Kidney glomerular epithelial cell (primary cell): Measurements from ENCODE around the gene PTPRN.

Experiments
- DNase-seq: peaks from one replicate; lab custom pipeline; 2025; lab: John Stamatoyannopoulos, UW

Gene PTPRN

DNA sequence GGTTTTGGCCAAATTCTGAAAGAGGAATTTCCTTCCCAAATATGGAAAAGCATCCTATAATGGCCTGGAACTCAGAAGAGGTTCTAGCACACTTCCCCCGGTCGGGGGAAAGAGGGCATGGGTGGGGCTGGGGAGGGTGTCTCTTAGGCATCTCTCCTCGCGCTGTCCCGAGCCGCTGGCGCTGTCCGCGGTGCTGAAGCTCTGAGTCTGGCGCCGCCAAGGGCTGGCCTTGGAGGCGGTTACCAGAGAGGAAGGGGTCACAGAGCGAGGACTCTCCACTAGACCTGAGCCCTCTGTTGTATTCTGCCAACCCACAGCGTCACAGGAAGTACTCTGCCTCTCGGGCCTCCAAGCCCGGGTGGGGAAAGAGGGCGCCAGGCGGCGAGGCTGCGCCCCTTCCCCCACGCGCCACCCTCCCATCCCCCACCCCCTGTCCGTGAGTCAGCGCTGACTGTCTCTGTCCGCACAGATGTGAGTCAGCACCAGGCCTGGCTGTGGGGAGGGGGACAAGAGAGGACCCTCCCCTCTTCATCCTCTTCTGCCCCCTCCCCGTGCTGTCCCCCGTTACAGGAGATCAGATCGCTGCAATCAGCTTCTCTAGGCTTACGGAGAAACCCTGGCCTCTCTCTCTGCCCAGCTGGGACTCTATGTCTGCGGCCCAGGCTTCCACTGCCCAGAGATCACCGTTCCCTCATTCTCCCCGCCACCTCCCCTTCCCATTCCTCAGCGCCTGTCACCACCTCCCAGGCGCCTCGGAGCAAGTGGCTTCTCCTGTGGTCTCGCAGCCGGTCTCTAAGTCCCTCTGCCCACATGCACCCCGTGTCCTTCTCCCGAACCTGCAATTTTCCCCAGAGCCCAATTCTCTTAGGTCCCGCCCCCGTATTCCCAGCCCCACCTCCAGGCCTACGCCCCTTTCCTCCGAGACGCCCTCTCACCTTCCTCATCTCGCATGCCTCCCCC lies 779 bp downstream of the PTPRN start:
- peak; percentile 42 for DNase-seq

- no peak for DNase-seq
Measured at GRCh38 chr2:219306047-219306446, 3.2 kb downstream of the PTPRN start.

DNA sequence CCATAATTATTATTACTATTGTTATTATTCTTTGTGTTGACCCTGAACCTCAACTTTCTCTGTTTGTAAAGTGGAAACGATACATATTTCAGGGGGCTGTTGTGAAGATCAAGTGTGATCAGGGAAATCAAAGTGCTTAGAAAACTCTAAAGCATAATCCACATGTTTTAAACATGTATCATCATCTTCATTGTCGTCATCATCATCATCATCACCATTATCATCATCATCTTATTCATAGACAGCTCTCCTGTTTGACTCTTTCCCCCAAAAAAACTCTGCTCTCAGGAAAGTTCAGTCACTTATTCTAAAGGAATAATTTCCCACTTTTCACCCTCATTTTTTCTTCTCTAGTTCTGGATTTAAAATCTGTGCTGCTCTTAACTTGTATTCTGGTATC lies 5.0 kb downstream of the PTPRN start:
- DNase-seq: no peak

GRCh38 chr2:219302412-219302968 lies 6.7 kb downstream of the PTPRN start:
- DNase-seq: no peak

DNA sequence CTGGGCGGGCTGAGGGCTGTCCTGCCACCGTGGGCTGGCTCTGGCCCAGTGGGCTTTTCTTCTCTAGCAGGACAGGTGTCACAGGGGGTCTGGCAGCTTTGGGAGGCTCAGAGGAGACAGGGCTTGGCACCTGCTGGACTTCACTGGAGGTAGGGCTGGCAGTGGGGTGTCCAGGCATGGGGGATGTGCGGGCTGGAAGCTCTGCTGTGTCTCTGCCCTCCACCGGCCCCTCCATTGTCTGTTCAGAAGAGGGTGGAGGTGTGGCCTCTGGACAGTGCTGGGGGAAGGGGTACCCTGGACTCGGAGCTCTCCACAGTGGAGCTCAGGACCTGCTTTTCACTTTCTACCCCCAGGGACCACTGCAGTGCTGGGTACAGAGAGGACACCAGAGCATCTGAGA lies 9.2 kb downstream of the PTPRN start:
- no peak for DNase-seq

GRCh38 chr2:219299372-219299760 lies 9.8 kb downstream of the PTPRN start:
- DNase-seq: no peak

GRCh38 chr2:219298759-219299371 lies 10.3 kb downstream of the PTPRN start:
- DNase-seq: peak; percentile 50

- no peak for DNase-seq
Measured at GRCh38 chr2:219297766-219298456, 11.3 kb downstream of the PTPRN start.

DNA sequence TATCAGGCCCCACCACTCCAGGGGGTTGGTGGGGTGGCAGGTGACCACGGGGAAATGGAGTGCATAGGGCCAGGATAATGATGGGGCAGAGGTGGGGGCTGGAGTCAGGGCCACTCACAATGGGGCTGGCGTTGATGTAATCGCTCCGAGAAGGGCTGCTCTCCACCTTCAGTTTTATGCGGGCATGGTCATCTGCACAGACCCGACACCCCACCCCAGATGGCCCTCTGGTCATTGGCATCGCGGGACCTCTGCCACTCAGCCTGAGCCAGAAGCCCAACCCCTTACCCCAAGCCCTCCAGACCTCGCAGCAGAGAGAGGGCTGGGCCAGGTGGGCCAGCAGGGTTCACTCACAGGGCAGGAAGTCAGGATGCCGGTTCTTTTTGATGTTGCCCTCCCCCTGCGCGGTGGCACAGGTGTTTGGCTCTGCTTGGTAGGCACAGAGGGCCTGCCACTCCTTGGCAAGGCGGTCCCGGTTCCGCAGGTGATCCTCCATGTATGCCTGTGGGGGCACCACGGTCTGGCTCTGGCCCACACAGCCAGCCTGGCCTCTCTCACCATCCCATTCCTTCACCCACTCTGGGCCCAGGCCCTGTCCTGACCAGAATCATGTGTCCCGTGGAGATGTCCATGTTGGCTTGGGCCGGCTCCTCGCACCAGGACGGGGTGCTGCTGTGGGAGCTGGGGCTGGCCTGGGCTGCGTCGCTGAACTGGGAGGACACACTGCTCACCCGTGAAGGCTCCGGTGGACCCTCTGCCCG lies 12.4 kb downstream of the PTPRN start:
- DNase-seq: no peak

- DNase-seq: no peak
Measured at GRCh38 chr2:219296142-219296541, 13.1 kb downstream of the PTPRN start.

DNA sequence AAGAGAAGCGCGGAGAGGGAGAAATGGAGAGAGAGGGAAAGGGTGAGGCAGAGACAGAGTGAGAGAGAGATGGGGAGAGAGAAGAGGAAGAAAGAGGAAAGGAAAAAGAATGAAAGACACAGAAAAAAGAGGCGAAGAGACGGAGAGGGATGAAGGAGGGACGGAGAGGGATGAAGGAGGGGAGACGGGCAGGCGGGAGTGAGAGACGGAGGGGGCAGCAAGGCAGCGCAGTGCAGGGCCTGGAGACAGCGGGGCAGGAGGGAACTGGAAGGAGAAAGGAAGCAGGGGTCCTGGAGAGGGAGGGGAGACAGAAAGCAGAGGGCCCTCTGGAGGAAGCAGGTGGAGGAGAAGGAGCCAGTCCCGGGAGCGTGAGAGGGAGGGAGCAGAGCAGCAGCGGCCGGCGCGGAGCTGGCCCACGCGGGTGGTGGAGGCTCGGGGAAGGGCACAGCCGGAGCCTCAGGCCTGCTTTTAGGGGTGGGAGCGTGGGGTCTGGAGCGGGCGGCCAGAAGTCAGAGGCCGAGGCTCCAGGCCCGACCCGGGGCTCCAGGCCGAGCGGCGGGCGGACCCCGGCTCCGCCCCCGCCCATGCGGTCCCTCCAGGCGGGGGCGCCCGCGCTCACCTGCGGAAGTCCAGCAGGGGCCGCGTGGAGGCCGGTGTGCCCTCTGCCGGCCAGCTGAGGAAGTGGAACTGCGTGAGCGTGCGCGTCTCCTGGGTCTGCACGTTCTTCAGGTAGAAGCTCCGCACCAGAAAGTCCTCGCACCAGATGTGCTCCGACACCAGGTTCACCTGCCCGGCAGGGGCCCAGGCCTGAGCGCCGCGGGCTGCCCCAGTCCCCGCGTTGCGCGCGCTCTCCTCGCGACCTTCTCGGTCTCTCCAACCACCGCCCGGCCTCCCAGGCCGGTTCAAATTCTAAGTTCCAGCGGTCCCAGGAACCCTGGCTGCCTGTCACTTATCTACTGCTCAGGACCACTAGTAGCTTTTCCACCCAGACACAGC lies 14.5 kb downstream of the PTPRN start:
- DNase-seq: peak; percentile 74

DNA sequence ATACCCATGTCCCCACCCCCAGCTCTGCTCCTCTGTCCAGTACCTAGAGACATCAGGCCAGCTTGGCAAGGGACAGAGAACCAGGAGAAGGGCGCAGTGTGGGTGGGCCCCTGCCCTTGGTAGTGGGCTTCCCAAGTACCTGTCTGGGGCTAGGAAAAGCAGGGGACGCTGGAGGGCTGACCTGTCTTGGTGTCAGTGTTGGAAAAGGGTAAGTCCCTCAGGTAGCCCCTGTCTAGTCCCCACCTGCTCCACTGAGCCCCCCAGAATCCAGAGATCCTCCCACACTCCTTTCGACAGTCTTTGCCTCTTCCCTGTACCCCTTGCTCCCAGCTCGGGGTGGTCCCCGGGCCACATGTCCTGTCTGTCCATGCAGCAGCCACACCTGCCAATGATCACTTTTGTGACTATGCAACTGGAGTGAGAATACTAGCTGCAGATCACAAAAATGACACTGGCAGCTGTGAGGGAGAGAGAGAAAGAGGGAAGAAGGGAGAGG lies 15.4 kb downstream of the PTPRN start:
- no peak for DNase-seq

DNA sequence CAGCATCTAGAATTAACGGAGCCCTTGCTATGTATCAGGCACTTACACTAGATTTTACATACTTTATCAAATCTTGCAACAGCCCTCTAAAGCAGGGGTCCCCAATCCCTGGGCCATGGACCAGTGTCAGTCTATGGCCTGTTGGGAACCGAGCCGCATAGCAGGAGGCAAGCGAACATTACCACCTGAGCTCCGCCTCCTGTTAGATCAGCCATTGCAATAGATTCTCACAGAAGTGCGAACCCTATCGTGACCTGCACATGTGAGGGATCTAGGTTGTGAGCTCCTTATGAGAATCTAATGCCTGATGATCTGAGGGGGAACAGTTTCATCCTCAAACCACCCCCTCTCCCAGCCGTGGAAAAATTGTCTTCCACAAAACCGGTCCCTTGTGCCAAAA lies 16.6 kb downstream of the PTPRN start:
- DNase-seq: no peak

- DNase-seq: no peak
Measured at GRCh38 chr2:219291910-219292490, 17.2 kb downstream of the PTPRN start.

- no peak for DNase-seq
Measured at GRCh38 chr2:219291394-219291793, 17.8 kb downstream of the PTPRN start.

DNA sequence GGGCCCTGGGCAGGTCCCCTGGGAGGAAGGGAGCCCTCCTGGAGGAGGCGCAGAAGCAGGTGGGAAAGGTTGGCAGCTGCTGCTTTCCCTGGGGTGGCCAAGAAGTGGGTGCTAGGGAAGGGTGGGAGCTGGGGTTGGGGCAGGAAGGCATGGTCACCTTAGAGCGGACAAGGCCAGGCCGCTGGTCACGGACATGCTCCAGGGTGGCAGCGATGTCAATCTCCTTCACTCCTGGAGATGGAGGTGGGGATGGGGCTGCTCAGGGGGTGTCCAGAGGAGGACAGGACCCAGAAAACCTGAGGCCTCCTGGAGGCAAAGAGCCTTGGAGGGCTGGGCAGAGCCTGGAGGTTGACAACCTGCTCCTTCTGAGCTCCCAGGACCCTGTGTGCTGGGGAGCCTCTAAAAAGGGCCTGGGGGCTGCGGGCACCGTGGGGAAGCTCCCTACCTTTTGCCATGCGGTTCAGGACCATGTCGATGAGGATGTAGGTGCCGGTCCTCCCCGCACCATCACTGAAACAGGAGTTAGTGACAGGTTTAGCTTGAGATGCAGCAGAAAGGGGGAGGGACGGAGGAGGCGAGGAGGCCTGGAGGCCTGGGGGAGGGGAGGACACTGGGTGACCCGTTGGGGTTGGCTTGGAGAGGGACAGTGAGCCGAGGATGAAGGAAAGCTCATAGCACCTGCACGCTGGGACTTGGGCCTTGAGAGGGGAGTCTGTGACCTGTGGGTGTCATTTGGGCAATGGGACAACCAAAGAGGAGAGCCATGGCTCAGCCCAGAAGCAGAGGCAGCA lies 18.6 kb downstream of the PTPRN start:
- no peak for DNase-seq

DNA sequence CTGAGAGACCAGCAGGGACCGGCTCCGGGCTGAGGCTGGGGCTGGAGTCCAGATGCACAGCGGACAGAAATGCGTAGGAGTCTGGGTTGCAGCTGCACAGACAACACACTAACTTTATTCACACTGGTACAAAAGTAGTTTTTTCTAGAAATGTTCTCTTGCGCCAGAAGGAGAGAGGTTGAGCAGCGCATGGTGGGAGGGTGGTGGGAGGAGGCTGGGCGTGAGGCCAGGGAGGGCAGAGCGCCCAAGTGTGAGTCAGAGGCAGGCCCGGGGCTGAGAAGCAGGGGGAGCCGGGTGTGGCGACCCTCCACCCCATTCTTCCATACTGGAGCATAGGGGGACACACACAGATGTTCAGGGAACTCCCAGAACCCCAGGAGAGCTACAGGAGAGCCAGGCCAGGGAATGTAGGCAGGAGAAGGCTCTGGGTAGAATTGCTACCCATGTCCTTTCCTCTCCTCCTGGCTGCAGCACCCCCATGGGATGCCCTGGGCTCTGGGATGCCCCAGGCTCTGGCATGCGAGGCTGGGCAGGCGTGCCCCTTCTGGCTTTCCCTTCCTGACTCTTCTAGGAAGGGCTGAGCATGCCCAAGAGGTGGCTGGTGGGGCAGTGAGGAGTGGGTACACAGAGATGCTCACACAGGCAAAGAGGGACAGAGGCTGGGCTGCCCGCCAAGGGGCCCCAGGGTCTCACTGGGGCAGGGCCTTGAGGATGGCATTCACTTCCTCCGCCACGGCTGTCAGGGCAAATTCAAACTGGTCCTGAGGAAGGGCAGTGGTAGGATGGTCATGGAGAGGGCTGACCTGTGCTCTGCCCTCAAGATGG lies 19.5 kb downstream of the PTPRN start:
- peak; percentile 70 for DNase-seq

DNA sequence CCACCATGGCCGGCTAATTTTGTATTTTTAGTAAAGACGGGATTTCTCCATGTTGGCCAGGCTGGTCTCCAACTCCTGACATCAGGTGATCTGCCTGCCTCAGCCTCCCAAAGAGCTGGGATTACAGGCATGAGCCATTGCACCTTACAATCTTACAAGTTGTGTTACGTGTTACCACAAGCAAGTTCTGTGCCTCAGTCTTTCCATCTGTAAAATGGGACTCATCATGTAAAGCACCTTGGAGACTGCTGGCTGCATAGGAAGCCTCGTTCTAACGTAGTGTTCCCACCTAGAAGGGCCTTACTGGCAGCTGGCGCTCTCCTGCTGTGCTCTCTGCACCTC lies 20.0 kb downstream of the PTPRN start:
- DNase-seq: no peak
